K562 (cell line): Measurements from ENCODE around the gene IRF2.

Source experiments
- CTCF ChIP-seq, 3 experiments: IDR thresholded peaks in 2 of 3; conservative IDR thresholded peaks in 1 of 3; 2 replicates each; pipeline ENCODE4 v1.5.1; 2011 to 2012; ENCODE audit warnings: low read length in 3 of 3, mild to moderate bottlenecking in 3 of 3, control low read depth in 2 of 3, improper control_type of control experiment in 1 of 3, inconsistent platforms in 1 of 3, low read depth in 1 of 3, mixed read lengths in 1 of 3, moderate library complexity in 1 of 3; ENCODE audit not compliant: insufficient read depth in 2 of 3
- ETV6 ChIP-seq, 3 experiments: fragments of 150-350 bp in 1 of 3; sonication (generic) in 1 of 3; formaldehyde crosslinking in 1 of 3; IDR thresholded peaks; 2 replicates each; pipeline versions ENCODE4 v1.6.1 to v1.8.0; 2014 to 2022; ENCODE audit warnings: borderline replicate concordance in 2 of 3, low read depth in 2 of 3, antibody characterized with exemption in 1 of 3, low read length in 1 of 3, mild to moderate bottlenecking in 1 of 3, missing genetic modification reagents in 1 of 3
- MAFK ChIP-seq: IDR thresholded peaks from 2 replicates; pipeline ENCODE4 v1.6.1; 2011; ENCODE audit warnings: low read length, improper control_type of control experiment
- PBX2 ChIP-seq, 2 experiments: IDR thresholded peaks in 1 of 2; conservative IDR thresholded peaks in 1 of 2; 2 replicates each; pipeline ENCODE4 v1.6.1; 2016; ENCODE audit warnings: low read depth in 2 of 2, mild to moderate bottlenecking in 1 of 2, missing compliant biosample characterization in 1 of 2, missing genetic modification characterization in 1 of 2, moderate library complexity in 1 of 2
- SIN3A ChIP-seq, 2 experiments: fragments of 150-350 bp in 1 of 2; IDR thresholded peaks; 2 replicates each; pipeline ENCODE4 v1.6.1; 2011 to 2016; ENCODE audit warnings: borderline replicate concordance in 2 of 2, low read depth in 2 of 2, low read length in 2 of 2, mild to moderate bottlenecking in 2 of 2, moderate library complexity in 2 of 2; ENCODE audit not compliant: control insufficient read depth in 1 of 2
- TGIF2 ChIP-seq: sonication (generic); formaldehyde crosslinking; IDR thresholded peaks from 2 replicates; pipeline ENCODE4 v1.8.1; 2022; ENCODE audit warnings: mild to moderate bottlenecking, missing genetic modification reagents, moderate library complexity

- TF ChIP-seq SIN3A (IDR thresholded peaks at IDR 0.05; ENCODE audit: borderline replicate concordance in 2 of 2, control insufficient read depth in 1 of 2, low read depth in 2 of 2, low read length in 2 of 2) (no peak), PBX2 (CRISPR knock-in tag; IDR thresholded peaks at IDR 0.05; ENCODE audit: low read depth) (no peak), PBX2 (tag; conservative IDR thresholded peaks at IDR 0.05; ENCODE audit: low read depth) (no peak), MAFK (no peak), ETV6 (IDR thresholded peaks at IDR 0.05; ENCODE audit: borderline replicate concordance in 1 of 2, low read depth in 2 of 2, low read length in 1 of 2) (no peak), ETV6 (CRISPR knock-in tag; IDR thresholded peaks at IDR 0.05; ENCODE audit: borderline replicate concordance) (no peak), TGIF2 (CRISPR knock-in tag) (no peak), CTCF (IDR thresholded peaks at IDR 0.05 in 2 of 3, conservative IDR thresholded peaks at IDR 0.05 in 1 of 3; ENCODE audit: insufficient read depth in 2 of 3, low read depth in 1 of 3, low read length in 3 of 3) (no peak)
Observed at GRCh38 chr4:184432127-184432922, 42.0 kb downstream of the IRF2 start.
